BE2C (cell line): ENCODE measurements around the gene DPYSL5.

ENCODE experiments used
- DNase-seq: peaks from one replicate; pipeline ENCODE4 v3.0.0-alpha.2; 2020
- H3K27me3 ChIP-seq: fragments of 250-450 bp; sonication (Bioruptor Pico); 2 replicates; pipeline ENCODE4 v1.5.1; 2020; ENCODE audit warnings: mild to moderate bottlenecking
- H3K36me3 ChIP-seq: fragments of 250-450 bp; sonication (Bioruptor Pico); 2 replicates; pipeline ENCODE4 v1.5.1; 2020; ENCODE audit warnings: mild to moderate bottlenecking
- H3K4me1 ChIP-seq: fragments of 250-450 bp; sonication (Bioruptor Pico); 2 replicates; pipeline ENCODE4 v1.5.1; 2020
- H3K4me3 ChIP-seq: 2 replicates; pipeline ENCODE4 v1.5.1; 2011; ENCODE audit warnings: low read depth, low read length
- H3K9me3 ChIP-seq: fragments of 250-450 bp; sonication (Bioruptor Pico); 2 replicates; pipeline ENCODE4 v1.5.1; 2020
- CTCF ChIP-seq: IDR thresholded peaks from 2 replicates; pipeline ENCODE4 v1.5.1; 2012; ENCODE audit warnings: mild to moderate bottlenecking, low read depth, low read length

DPYSL5 gene

GRCh38 chr2:26950246-26950645 is 102.3 kb downstream of the DPYSL5 start:
- Histone ChIP-seq H3K27me3 (no peaks in the 10 kb centered on the region), H3K9me3 (no peaks in the 10 kb centered on the region), H3K36me3 (peaks cover 3% of the 10 kb centered on the region; the same call in 1 of the 2 replicates), H3K4me1 (peaks cover 10% of the 10 kb centered on the region), H3K4me3 (no peak overlapping the region)
- DNase-seq: no peak
- TF ChIP-seq CTCF: no peak

GRCh38 chr2:26951236-26951635 is 103.3 kb downstream of the DPYSL5 start:
- H3K4me1 ChIP-seq: peaks cover 10% of the 10 kb centered on the region
- no peak overlapping the region for H3K4me3 ChIP-seq
- H3K27me3 ChIP-seq: 0 out of 2 replicates have a peak, but pooled peaks cover 2% of the 10 kb centered on the region
- no peak for DNase-seq
- no peaks in the 10 kb centered on the region for H3K9me3 ChIP-seq
- peaks cover 3% of the 10 kb centered on the region; the same call in 1 of the 2 replicates for H3K36me3 ChIP-seq
- TF ChIP-seq CTCF: no peak

- Histone ChIP-seq H3K27me3 (0 out of 2 replicates have a peak, but pooled peaks cover 2% of the 10 kb centered on the region), H3K4me3 (no peak overlapping the region), H3K9me3 (no peaks in the 10 kb centered on the region), H3K4me1 (peaks cover 2% of the 10 kb centered on the region), H3K36me3 (0 out of 2 replicates have a peak, but pooled peaks cover 3% of the 10 kb centered on the region)
- TF ChIP-seq CTCF: no peak
- DNase-seq: no peak
Observed at GRCh38 chr2:26952374-26952773, 104.4 kb downstream of the DPYSL5 start.

GRCh38 chr2:26954135-26954534 is 106.2 kb downstream of the DPYSL5 start:
- TF ChIP-seq CTCF: no peak
- Histone ChIP-seq H3K27me3 (0 out of 2 replicates have a peak, but pooled peaks cover 2% of the 10 kb centered on the region), H3K4me3 (no peak overlapping the region)

GRCh38 chr2:26957041-26957440 is 109.1 kb downstream of the DPYSL5 start:
- peaks cover 3% of the 10 kb centered on the region; the same call in 1 of the 2 replicates for H3K4me1 ChIP-seq
- no peak for TF ChIP-seq CTCF
- no peaks in the 10 kb centered on the region for H3K36me3 ChIP-seq
- H3K27me3 ChIP-seq: 0 out of 2 replicates have a peak, but pooled peaks cover 2% of the 10 kb centered on the region
- no peak overlapping the region for H3K4me3 ChIP-seq
- no peak for DNase-seq
- no peaks in the 10 kb centered on the region for H3K9me3 ChIP-seq

More at GRCh38 chr2:26954135-26954534, 106.2 kb downstream of the DPYSL5 start:
- no peaks in the 10 kb centered on the region for H3K9me3 ChIP-seq
- H3K36me3 ChIP-seq: no peaks in the 10 kb centered on the region
- DNase-seq: no peak
- peaks cover 3% of the 10 kb centered on the region; the same call in 1 of the 2 replicates for H3K4me1 ChIP-seq

- H3K4me1 ChIP-seq: peaks cover 3% of the 10 kb centered on the region; the same call in 1 of the 2 replicates
- no peaks in the 10 kb centered on the region for H3K36me3 ChIP-seq
- 0 out of 2 replicates have a peak, but pooled peaks cover 2% of the 10 kb centered on the region for H3K27me3 ChIP-seq
- no peak for DNase-seq
- no peak for TF ChIP-seq CTCF
- H3K9me3 ChIP-seq: no peaks in the 10 kb centered on the region
- H3K4me3 ChIP-seq: peak overlapping the region; percentile 14; the same call in 1 of the 2 replicates
Observed at GRCh38 chr2:26957534-26957933, 109.6 kb downstream of the DPYSL5 start.
